ENCODE results near the gene ANTKMT. TPM values are rescaled to one million over a fixed set of nuclear protein-coding genes. Genes with fewer than 3 reads are reported as not detected.
"Not testable (repeated sequence)": the region's sequence is repeated elsewhere in the genome, so short reads cannot be mapped to it uniquely, and the experiment has no call there.

Gene ANTKMT
- total and polyA plus RNA-seq, 10 donors: 28.6 to 77.2 (median 38.7) TPM

- intact Hi-C loops (cut with DNase I; ENCODE audit: low total_unique reads): loop anchor here (5.0 kb wide), 1 partner anchor 76 kb away; the partner anchor contains the start of genes CHTF18 and RPUSD1
- no peaks in the 10 kb centered on the region for H3K9me3 ChIP-seq
- H3K4me1 ChIP-seq: peaks cover 4 to 49% (median 30%) of the 10 kb centered on the region in 6 donors
- TF ChIP-seq POLR2AphosphoS5 (IDR thresholded peaks at IDR 0.05) (no peak), POLR2A (IDR thresholded peaks at IDR 0.05) (no peak)
- TF ChIP-seq, protein P1, sequence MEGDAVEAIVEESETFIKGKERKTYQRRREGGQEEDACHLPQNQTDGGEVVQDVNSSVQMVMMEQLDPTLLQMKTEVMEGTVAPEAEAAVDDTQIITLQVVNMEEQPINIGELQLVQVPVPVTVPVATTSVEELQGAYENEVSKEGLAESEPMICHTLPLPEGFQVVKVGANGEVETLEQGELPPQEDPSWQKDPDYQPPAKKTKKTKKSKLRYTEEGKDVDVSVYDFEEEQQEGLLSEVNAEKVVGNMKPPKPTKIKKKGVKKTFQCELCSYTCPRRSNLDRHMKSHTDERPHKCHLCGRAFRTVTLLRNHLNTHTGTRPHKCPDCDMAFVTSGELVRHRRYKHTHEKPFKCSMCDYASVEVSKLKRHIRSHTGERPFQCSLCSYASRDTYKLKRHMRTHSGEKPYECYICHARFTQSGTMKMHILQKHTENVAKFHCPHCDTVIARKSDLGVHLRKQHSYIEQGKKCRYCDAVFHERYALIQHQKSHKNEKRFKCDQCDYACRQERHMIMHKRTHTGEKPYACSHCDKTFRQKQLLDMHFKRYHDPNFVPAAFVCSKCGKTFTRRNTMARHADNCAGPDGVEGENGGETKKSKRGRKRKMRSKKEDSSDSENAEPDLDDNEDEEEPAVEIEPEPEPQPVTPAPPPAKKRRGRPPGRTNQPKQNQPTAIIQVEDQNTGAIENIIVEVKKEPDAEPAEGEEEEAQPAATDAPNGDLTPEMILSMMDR (IDR thresholded peaks at IDR 0.05 in 8 of 11, conservative IDR thresholded peaks at IDR 0.05 in 3 of 11): no peak
- no peaks in the 10 kb centered on the region for H3K36me3 ChIP-seq
- 72 to 86% (median 77%) methylated on average over 9 to 12 of the region's 12 CpGs for WGBS, 5 donors
- no peak overlapping the region for H3K27ac ChIP-seq
- H3K27me3 ChIP-seq (replicated peaks in 1 of 7): peaks cover 8 to 98% (median 58%) of the 10 kb centered on the region in 7 donors
- no peak for DNase-seq
- H3K4me3 ChIP-seq: no peak overlapping the region
Observed at GRCh38 chr16:711084-711483, 9.9 kb upstream of the ANTKMT start.

GRCh38 chr16:711548-712320, 9.2 kb upstream of the ANTKMT start:
- H3K4me3 ChIP-seq: no peak overlapping the region
- H3K36me3 ChIP-seq: peaks cover 0 to under 1% (median 0%) of the 10 kb centered on the region in 6 donors
- H3K4me1 ChIP-seq: peaks cover 4 to 49% (median 33%) of the 10 kb centered on the region in 6 donors
- intact Hi-C loops (cut with DNase I; ENCODE audit: low total_unique reads): loop anchor here (5.0 kb wide), 1 partner anchor 76 kb away; the partner anchor contains the start of genes CHTF18 and RPUSD1
- WGBS, 5 donors: 8 to 14% (median 12%) methylated on average over 17 to 25 of the region's 25 CpGs
- no peak overlapping the region for H3K27ac ChIP-seq
- TF ChIP-seq POLR2AphosphoS5 (IDR thresholded peaks at IDR 0.05) (peak; percentile 54 to 77 (median 67)), POLR2A (IDR thresholded peaks at IDR 0.05) (no peak)
- TF ChIP-seq, protein P1 (IDR thresholded peaks at IDR 0.05 in 8 of 11, conservative IDR thresholded peaks at IDR 0.05 in 3 of 11): peak; percentile 76 to 99 (median 95)
- peak; percentile 96 for DNase-seq
- H3K27me3 ChIP-seq (replicated peaks in 1 of 7): peaks cover 8 to 98% (median 58%) of the 10 kb centered on the region in 7 donors
- H3K9me3 ChIP-seq: no peaks in the 10 kb centered on the region

- not testable (repeated sequence) for DNase-seq, H3K27ac ChIP-seq, H3K36me3 ChIP-seq, H3K4me3 ChIP-seq, H3K9me3 ChIP-seq
- Histone ChIP-seq H3K4me1 (peaks cover 4 to 52% (median 34%) of the 10 kb centered on the region in 6 donors), H3K27me3 (replicated peaks in 1 of 7) (peaks cover 8 to 98% (median 49%) of the 10 kb centered on the region in 7 donors)
- intact Hi-C loops (cut with DNase I; ENCODE audit: low total_unique reads): loop anchor here (5.0 kb wide), 1 partner anchor 75 kb away; the partner anchor contains the start of genes CHTF18 and RPUSD1
- WGBS, 5 donors: 50 to 60% (median 53%) methylated on average over 13 of the region's 13 CpGs
- TF ChIP-seq, protein P1 (IDR thresholded peaks at IDR 0.05 in 8 of 11, conservative IDR thresholded peaks at IDR 0.05 in 3 of 11): peak in 5 of 11 experiments; percentile 10 to 42 (median 27)
Observed at GRCh38 chr16:712740-713250, 8.2 kb upstream of the ANTKMT start.

- 40 to 69% (median 56%) methylated on average over 8 to 11 of the region's 11 CpGs for WGBS, 5 donors
- Histone ChIP-seq H3K4me3 (peak overlapping the region in 4 of 8 donors; percentile 10 to 93 (median 76)), H3K27ac (no peak overlapping the region), H3K36me3 (peaks cover 0 to 5% (median 0%) of the 10 kb centered on the region in 6 donors), H3K4me1 (peaks cover 4 to 60% (median 34%) of the 10 kb centered on the region in 6 donors), H3K9me3 (no peaks in the 10 kb centered on the region), H3K27me3 (replicated peaks in 1 of 7) (peaks cover 8 to 88% (median 36%) of the 10 kb centered on the region in 7 donors)
- TF ChIP-seq POLR2A (IDR thresholded peaks at IDR 0.05) (no peak), POLR2AphosphoS5 (IDR thresholded peaks at IDR 0.05) (no peak)
- TF ChIP-seq, protein P1 (IDR thresholded peaks at IDR 0.05 in 8 of 11, conservative IDR thresholded peaks at IDR 0.05 in 3 of 11): no peak
- intact Hi-C loops (cut with DNase I; ENCODE audit: low total_unique reads): loop anchor here (5.0 kb wide), 1 partner anchor 73 kb away; the partner anchor contains the start of genes CHTF18 and RPUSD1
- no peak for DNase-seq
Observed at GRCh38 chr16:714079-714478, 6.9 kb upstream of the ANTKMT start.
